Suppressor macrophage treated with lipopolysaccharide for 1 hour (primary cell): ENCODE measurements around the gene CHAMP1.

Experiments used
- DNase-seq, 3 donors: peaks; one replicate each; pipeline ENCODE4 v3.0.0-alpha.2; 2020 to 2022

The CHAMP1 gene, protein sequence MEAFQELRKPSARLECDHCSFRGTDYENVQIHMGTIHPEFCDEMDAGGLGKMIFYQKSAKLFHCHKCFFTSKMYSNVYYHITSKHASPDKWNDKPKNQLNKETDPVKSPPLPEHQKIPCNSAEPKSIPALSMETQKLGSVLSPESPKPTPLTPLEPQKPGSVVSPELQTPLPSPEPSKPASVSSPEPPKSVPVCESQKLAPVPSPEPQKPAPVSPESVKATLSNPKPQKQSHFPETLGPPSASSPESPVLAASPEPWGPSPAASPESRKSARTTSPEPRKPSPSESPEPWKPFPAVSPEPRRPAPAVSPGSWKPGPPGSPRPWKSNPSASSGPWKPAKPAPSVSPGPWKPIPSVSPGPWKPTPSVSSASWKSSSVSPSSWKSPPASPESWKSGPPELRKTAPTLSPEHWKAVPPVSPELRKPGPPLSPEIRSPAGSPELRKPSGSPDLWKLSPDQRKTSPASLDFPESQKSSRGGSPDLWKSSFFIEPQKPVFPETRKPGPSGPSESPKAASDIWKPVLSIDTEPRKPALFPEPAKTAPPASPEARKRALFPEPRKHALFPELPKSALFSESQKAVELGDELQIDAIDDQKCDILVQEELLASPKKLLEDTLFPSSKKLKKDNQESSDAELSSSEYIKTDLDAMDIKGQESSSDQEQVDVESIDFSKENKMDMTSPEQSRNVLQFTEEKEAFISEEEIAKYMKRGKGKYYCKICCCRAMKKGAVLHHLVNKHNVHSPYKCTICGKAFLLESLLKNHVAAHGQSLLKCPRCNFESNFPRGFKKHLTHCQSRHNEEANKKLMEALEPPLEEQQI

GRCh38 chr13:114314074-114314912 is at the start of gene CHAMP1:
Gene CHAMP1, plus strand, starts transcription at chr13:114314503. Its CDS starts 9,340 bp downstream, at chr13:114323843.
- peak; percentile 98 to 99 (median 98) for DNase-seq

DNA sequence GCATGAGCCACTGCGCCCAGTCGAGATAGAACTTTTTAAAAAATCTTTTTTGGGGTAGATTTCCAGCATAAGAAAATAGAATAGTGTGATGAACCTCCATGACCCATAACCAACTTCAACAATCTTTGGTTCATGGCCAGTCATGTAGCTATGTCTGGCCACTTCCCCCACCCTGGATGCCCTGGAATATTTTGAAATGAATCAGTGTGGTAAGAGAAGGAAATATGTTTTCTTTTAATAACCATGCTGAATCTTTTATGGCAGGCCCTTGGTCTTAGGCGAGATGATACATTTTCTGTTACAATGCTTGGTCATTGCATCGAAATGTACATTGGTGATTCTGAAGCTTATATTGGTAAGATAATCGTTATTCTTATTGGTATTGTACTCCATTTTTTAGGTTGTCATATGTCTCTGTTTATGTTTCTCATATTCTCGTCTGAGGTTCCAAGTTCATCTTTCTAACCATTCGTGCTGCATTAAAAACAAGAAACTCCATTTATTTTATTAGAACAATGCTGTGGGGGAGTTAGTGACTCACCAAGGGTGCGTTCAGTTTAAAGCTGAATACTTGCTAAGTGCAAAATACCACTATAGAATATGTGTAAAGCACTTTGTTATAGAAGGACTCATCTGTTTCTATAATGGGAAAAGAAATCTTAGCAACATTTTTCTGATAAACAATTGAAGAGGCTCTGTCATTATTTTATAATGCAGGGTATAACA is 49.3 kb upstream of the CHAMP1 start:
- DNase-seq, result no peak

- DNase-seq, result no peak
These were observed 48.1 kb upstream of the CHAMP1 start for GRCh38 chr13:114266241-114266640.

DNA sequence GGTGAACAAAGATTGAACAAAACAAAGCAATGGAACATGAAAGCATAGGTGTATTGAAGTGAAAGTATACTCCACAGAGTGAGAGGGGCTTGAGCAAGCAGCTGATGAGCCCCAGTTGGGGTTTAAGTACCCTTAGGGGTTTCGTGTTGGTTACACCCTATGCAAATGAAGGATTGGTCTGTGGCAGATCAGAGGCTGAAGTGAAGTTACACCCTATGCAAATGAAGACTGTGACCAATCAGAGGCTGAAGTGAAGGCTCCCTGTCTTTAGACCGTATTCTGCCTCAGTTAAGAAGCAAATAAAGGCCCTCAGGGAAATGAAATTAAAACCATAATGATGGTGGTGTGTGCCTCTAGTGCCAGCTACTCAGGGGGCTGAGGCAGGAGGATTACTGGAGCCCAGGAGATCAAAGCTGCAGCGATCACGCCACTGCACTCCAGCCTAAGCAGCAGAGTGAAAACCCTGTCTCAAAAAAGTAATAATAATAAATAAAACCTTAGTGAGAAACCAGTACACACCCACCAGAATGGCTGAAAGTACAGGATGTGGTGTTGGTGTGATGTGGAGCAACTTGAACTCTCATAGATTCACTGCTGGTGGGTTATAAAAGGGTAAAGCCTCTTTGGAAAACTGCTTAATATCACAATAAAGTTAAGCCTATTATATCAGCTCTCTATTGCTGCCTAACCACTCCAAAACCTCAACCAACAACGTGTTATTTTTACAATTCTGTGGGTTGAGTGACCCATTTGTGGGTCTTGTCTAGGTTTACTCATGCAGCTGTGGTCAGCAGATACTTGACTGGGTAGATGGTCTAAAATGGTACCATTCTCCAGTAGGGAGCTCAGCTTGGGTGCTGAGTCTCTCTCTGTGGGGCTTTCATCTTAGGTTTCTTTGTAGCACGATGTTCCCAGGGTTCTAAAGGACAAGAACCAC is 45.7 kb upstream of the CHAMP1 start:
- no peak for DNase-seq

DNA sequence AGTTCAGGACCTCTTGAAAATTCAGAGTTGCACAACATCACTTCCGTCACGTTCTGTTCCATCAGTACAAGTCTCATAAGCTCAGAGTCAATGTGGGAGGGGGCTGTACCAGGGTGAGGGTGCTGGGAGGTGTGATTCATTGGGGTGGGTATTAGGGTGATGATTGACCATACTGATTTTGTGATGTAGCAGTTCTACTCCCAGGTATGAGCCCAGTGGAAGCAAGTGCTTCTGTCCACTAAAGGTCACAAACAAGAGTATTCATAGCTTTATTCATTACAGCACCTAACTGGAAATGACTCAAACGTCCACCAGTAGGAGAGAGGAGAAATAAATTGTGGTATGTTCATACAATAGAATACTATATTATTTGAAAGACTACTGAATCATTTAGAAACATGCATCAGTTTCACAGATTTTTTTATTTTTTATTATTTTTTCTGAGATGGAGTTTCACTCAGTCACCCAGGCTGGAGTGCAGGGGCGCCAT is 45.0 kb upstream of the CHAMP1 start:
- DNase-seq, result no peak

- peak in 2 of 3 donors; percentile 7 to 13 for DNase-seq
These were observed 41.3 kb upstream of the CHAMP1 start for GRCh38 chr13:114272977-114273376.

- DNase-seq, result peak; percentile 16 to 47 (median 41)
These were observed 39.0 kb upstream of the CHAMP1 start for GRCh38 chr13:114275304-114275703.

DNA sequence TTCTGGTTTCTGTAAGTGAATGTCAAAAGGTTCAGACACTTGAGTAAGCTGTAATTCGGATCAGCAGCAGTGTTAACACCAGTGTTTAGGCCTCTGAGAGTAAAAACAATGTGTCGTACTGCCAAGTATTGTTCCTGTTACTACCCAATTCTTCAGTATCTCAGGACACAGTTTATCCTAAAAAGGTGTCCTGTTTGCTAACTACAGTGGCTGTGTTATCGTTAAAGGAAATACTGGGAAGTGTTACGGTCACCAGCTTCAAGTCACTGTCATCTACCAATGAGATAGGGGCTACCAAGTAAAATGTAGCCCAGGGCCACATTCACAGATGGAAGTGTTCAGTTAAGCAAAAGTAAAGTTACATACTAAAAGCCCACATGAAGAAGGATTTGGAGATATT is 35.2 kb upstream of the CHAMP1 start:
- no peak for DNase-seq

GRCh38 chr13:114279758-114280355 is 34.4 kb upstream of the CHAMP1 start:
- DNase-seq, result peak; percentile 27 to 72 (median 63)

DNA sequence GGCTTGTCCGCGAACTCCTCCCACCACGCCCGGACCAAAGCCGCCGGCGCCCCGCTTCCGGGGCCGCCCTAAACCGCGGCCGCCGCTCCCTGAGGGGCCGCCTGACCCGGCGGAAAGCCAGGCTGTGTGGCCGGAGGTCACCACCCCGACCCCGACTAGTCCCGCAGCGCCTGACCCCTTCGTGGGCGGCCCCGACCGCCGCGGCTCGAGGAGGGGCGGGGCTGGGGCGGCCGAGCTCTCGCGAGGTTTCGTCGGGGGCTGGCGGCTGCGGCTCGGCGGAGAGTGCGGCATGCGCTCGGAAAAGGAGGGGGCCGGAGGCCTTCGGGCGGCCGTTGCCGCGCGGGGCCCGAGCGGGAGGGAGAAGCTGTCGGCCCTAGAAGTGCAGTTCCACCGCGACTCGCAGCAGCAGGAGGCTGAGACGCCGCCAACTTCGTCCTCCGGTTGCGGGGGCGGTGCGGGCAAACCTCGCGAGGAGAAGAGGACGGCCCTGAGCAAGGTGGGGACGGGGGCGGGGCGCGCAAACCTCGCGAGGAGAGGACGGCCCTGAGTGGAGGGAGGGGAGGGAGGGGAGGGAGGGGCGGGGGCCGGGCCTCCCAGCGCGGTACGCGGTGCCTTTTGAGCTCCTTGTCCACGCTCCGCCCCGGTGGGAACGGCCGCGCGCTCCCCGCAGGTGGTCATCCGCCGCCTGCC is 32.8 kb upstream of the CHAMP1 start, which contains the start of gene UPF3A:
Gene UPF3A, plus strand, starts transcription at position 251 of the 690 bp plus-strand sequence. Its CDS starts 39 bp downstream, at position 290.
- peak; percentile 92 to 97 (median 96) for DNase-seq

DNA sequence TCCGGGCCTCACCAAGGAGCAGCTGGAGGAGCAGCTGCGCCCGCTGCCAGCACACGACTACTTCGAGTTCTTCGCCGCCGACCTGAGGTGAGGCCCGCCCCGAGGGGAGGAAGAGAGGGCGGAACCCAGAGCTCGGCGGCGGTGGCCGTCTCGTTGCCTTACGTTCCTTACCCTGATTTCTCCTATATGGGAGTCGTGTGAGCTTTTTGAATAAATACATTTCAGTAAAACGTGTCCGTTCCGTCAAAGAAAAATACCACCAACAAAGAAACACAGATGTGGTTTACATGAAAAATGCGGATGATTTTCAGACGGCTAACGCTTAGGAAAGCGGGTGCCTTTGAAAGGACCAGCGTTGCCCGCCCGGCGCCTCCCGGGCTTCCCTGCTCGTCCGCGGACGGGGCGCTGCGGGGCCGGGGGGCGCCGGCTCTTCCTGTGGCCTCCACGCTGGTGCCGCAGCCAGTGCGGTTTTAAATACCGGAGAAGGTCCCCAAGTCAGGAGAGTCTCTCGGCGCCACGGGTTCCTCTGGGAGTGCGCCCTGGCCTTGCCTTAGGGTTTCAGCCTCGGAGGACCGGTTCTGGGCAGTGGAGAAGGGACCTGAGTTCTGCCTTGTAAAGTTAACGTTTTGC is 32.1 kb upstream of the CHAMP1 start:
- DNase-seq, result peak; percentile 72 to 88 (median 79)

DNA sequence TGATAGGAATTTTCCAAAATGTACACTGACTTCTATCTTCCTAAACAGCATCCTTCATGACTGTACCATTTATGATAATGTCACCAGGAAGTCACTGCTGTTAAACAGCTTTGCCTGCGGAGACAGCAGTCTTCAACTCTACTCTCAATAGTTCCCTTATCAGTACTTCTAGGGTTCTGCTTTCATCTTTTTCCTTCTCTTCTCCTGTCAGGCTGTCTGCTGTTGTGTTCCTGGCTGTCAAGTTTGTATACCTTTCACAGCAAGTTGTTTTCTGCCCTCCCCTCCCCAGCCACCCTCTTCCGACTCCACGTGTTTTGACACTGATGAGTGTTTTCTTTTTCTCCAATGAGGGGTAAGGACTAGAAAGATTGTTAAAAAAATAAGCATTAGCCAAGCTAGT is 30.7 kb upstream of the CHAMP1 start:
- peak in 2 of 3 donors; percentile 3 to 7 for DNase-seq

- no peak for DNase-seq
These were observed 29.6 kb upstream of the CHAMP1 start for GRCh38 chr13:114284680-114285079.

DNA sequence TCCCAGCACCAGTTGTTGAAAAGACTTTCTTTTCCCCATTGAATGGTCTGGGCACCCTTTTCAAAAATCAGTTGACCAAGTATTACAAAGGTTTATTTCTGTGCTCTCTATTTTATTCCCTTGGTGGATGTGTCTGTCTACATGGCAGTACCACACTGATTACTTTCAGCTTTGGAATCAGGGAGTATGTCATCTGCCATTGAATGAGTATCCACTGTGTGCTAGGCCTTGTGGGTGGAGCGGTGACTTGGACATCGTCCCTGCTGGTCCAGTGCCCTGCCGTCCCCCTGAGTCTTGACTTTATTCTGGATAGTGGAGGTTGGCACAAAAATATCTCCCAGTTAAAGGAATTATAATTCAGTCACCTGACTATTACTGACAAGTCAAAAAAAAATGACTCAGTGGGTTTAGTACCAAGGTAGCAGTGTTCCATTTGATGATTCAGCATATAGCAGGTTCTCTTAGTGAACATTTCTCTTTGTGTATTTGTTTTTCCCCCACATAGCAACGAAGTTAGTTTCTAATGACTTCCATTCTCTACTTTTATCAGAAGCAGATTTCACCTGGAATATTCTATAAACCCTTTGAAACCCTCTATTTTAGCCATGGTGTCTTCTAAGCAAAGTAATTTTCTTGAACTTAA is 29.0 kb upstream of the CHAMP1 start:
- DNase-seq, result no peak

GRCh38 chr13:114286808-114287207 is 27.5 kb upstream of the CHAMP1 start:
- DNase-seq, result no peak

DNA sequence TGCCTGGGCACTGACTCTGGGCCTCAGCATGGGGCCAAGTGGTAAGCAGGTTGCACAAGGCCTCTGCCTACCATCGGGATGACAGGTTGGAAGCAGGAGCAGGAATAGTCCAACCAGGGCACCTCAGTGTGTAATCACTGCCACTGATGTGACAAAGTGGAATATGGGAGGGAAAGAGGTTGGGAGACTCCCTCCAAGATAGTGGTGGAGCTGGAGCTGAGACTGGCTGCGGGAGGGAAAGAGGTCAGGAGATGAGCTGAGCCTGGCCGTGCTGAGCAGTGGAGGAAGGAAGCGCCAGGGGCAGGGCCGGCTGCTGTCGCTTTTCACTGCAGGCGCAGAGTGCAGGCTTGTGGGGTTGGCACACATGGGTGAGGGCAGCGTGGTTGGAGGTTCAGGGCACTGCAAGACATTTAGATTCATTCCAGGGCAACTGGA is 26.1 kb upstream of the CHAMP1 start:
- DNase-seq, result no peak

- DNase-seq, result no peak
These were observed 17.9 kb upstream of the CHAMP1 start for GRCh38 chr13:114296448-114296847.

- DNase-seq, result no peak
These were observed 17.4 kb upstream of the CHAMP1 start for GRCh38 chr13:114296902-114297301.

- DNase-seq, result no peak
These were observed 15.4 kb upstream of the CHAMP1 start for GRCh38 chr13:114298866-114299265.
